ENCODE results near the gene MAX. TPM values are rescaled to one million over a fixed set of nuclear protein-coding genes. Genes with fewer than 3 reads are reported as not detected.

The MAX gene
- total and polyA plus RNA-seq, 2 of the 8 experiments (the other 6 are each of a cell fraction or from before 2014, with no cell fraction given): 36.9 to 65.1 TPM

GRCh38 chr14:65034021-65034420 lies 68.3 kb downstream of the MAX start:
- Histone ChIP-seq H4K20me1 (replicated peaks in 1 of 2; ENCODE audit: control insufficient read depth in 1 of 2, insufficient read depth in 2 of 2, low read length in 2 of 2) (peaks cover 0 to 4% of the 10 kb centered on the region in 2 experiments), H3K4me2 (ENCODE audit: insufficient read depth in 1 of 2, low read depth in 2 of 2, low read length in 2 of 2) (no peak overlapping the region), H2BK120ac (replicated peaks; ENCODE audit: low read depth, low read length) (no peak overlapping the region), H3K4me1 (replicated peaks in 1 of 4; ENCODE audit: control insufficient read depth in 3 of 4, insufficient read depth in 4 of 4, low read length in 3 of 4) (no peaks in the 10 kb centered on the region), H2AK5ac (ENCODE audit: low read depth, low read length) (no peak overlapping the region), H3K9ac (replicated peaks in 1 of 4; ENCODE audit: extremely low read depth in 1 of 4, low read depth in 3 of 4, low read length in 3 of 4) (no peak overlapping the region), H3K79me2 (ENCODE audit: control insufficient read depth in 1 of 2, insufficient read depth in 2 of 2, low read length in 2 of 2) (no peaks in the 10 kb centered on the region), H3K79me1 (ENCODE audit: low read depth, low read length) (no peaks in the 10 kb centered on the region), H2BK5ac (ENCODE audit: low read depth, low read length) (no peak overlapping the region), H2BK15ac (ENCODE audit: low read length) (no peak overlapping the region), H3K27ac (ENCODE audit: low read depth, low read length) (no peak overlapping the region), H4K91ac (replicated peaks; ENCODE audit: insufficient read length, low read length) (no peak overlapping the region), H4K5ac (ENCODE audit: insufficient read length, low read depth, low read length) (no peak overlapping the region), H3K27me3 (replicated peaks in 1 of 4; ENCODE audit: control insufficient read depth in 3 of 4, extremely low read depth in 1 of 4, insufficient read depth in 3 of 4, low read length in 3 of 4) (no peaks in the 10 kb centered on the region), H3K4ac (replicated peaks; ENCODE audit: insufficient read length, low read depth, low read length) (no peak overlapping the region), H3K23ac (ENCODE audit: insufficient read length) (no peak overlapping the region), H3K4me3 (ENCODE audit: extremely low read depth in 1 of 4, insufficient read depth in 2 of 4, low read depth in 3 of 4, low read length in 4 of 4) (no peak overlapping the region), H3K14ac (ENCODE audit: insufficient read length) (no peak overlapping the region), H2BK20ac (ENCODE audit: low read length) (no peak overlapping the region), H3K23me2 (ENCODE audit: low read depth, low read length) (no peaks in the 10 kb centered on the region), H2BK12ac (ENCODE audit: low read depth, low read length) (no peak overlapping the region), H3K9me3 (ENCODE audit: insufficient read depth in 2 of 2, low read depth in 1 of 2, low read length in 1 of 2) (no peaks in the 10 kb centered on the region), H3K56ac (replicated peaks; ENCODE audit: insufficient read length, low read depth, low read length) (no peak overlapping the region), H4K8ac (ENCODE audit: extremely low read depth, insufficient read depth, low read length) (no peak overlapping the region), H3K18ac (ENCODE audit: extremely low read depth, low read length) (no peak overlapping the region), H3K36me3 (ENCODE audit: control insufficient read depth in 2 of 4, insufficient read depth in 4 of 4, low read length in 3 of 4) (peaks cover 0 to 11% (median 2%) of the 10 kb centered on the region in 4 experiments; a peak in 3 of 8 replicates), H2AFZ (ENCODE audit: low read length) (no peak overlapping the region)
- POLR2A ChIA-PET (ENCODE audit: partially characterized antibody): no interaction called here
- DNase-seq (ENCODE audit: low read depth in 1 of 2, low spot score in 2 of 2) (no peak), FAIRE-seq (no peak)
- 90% methylated on average over 4 of the region's 4 CpGs; no CpG with 5 or more reads in 1 of the 2 experiments for WGBS, 2 experiments (ENCODE audit: extremely low coverage in 1 of 2, insufficient coverage in 1 of 2, insufficient read length in 1 of 2, insufficient replicate concordance in 2 of 2, low coverage in 1 of 2, low lambda C conversion rate in 2 of 2, missing lambda C conversion rate in 1 of 2)
- CTCF ChIA-PET (ENCODE audit: partially characterized antibody): interaction anchor here (0.6 to 2.2 kb wide), 5 partner anchors 9 to 379 kb away, joined by 3 to 12 read pairs (median 3); partner anchors contain the start of gene FNTB
- TF ChIP-seq RXRA (IDR thresholded peaks at IDR 0.05; ENCODE audit: insufficient read depth, low read depth, low read length) (no peak), SP2 (IDR thresholded peaks at IDR 0.05; ENCODE audit: low read length) (no peak), USF2 (IDR thresholded peaks at IDR 0.05; ENCODE audit: low read length) (no peak), POU5F1 (IDR thresholded peaks at IDR 0.05; ENCODE audit: low read depth, low read length) (no peak), TBP (IDR thresholded peaks at IDR 0.05; ENCODE audit: low read depth, low read length) (no peak), HDAC2 (IDR thresholded peaks at IDR 0.05; ENCODE audit: borderline replicate concordance in 1 of 2, low read depth in 2 of 2, low read length in 2 of 2) (no peak), ATF3 (IDR thresholded peaks at IDR 0.05; ENCODE audit: insufficient read depth, low read depth, low read length) (no peak), GTF2F1 (IDR thresholded peaks at IDR 0.05; ENCODE audit: borderline replicate concordance, low read depth, low read length) (no peak), CBX8 (IDR thresholded peaks at IDR 0.05; ENCODE audit: borderline replicate concordance, low read depth, low read length) (no peak), BACH1 (IDR thresholded peaks at IDR 0.05; ENCODE audit: low read length) (no peak), KDM4A (IDR thresholded peaks at IDR 0.05; ENCODE audit: low read depth, low read length, severe bottlenecking) (no peak), EGR1 (IDR thresholded peaks at IDR 0.05; ENCODE audit: borderline replicate concordance, low read depth, low read length) (no peak)
